DND-41 (cell line): ENCODE results near the gene OGDH.
A peak's percentile ranks its signal among the peaks of the same experiment; 100 is the strongest.

ENCODE experiments used
- ATAC-seq: fragments of 200-7000 bp; cut with Tn5 transposase; 3 replicates; pipeline ENCODE4 v1.9.1; 2021; ENCODE audit warnings: low read depth; ENCODE audit not compliant: insufficient read depth
- DNase-seq: peaks from one replicate; pipeline ENCODE4 v3.0.0-alpha.2; 2020
- H2AFZ ChIP-seq: 2 replicates; pipeline ENCODE4 v1.6.0; 2012; ENCODE audit warnings: low read depth, low read length
- H3K27ac ChIP-seq: 2 replicates; pipeline ENCODE4 v1.5.1; 2012; ENCODE audit warnings: low read length, inconsistent platforms
- H3K27me3 ChIP-seq: fragments of 200-600 bp; sonication (generic); 2 replicates; pipeline ENCODE4 v1.6.0; 2012; ENCODE audit warnings: low read length, mild to moderate bottlenecking, inconsistent platforms; ENCODE audit not compliant: insufficient read depth, poor library complexity
- H3K36me3 ChIP-seq: 2 replicates; pipeline ENCODE4 v1.5.1; 2012; ENCODE audit warnings: low read length, inconsistent platforms; ENCODE audit not compliant: insufficient read depth
- H3K4me1 ChIP-seq: 2 replicates; pipeline ENCODE4 v1.5.1; 2012; ENCODE audit warnings: mild to moderate bottlenecking, low read length; ENCODE audit not compliant: insufficient read depth
- H3K4me2 ChIP-seq: 2 replicates; pipeline ENCODE4 v1.6.0; 2012; ENCODE audit warnings: mild to moderate bottlenecking, moderate library complexity, low read length, inconsistent platforms; ENCODE audit not compliant: insufficient read depth
- H3K4me3 ChIP-seq, 2 experiments: fragments of 200-600 bp in 1 of 2; shearing (Covaris generic) in 1 of 2; 2 replicates each; pipeline ENCODE4 v1.5.1; 2012 to 2016; ENCODE audit warnings: inconsistent platforms in 2 of 2, low read length in 2 of 2, mild to moderate bottlenecking in 2 of 2, low read depth in 1 of 2, moderate library complexity in 1 of 2
- H3K79me2 ChIP-seq: 2 replicates; pipeline ENCODE4 v1.6.0; 2012; ENCODE audit warnings: low read length, inconsistent platforms; ENCODE audit not compliant: insufficient read depth
- H3K9ac ChIP-seq: 2 replicates; pipeline ENCODE4 v1.6.0; 2012; ENCODE audit warnings: low read depth, mild to moderate bottlenecking, inconsistent platforms, low read length, moderate library complexity
- H3K9me3 ChIP-seq: 2 replicates; pipeline ENCODE4 v1.5.1; 2012; ENCODE audit warnings: low read length, moderate library complexity, mild to moderate bottlenecking, inconsistent platforms; ENCODE audit not compliant: insufficient read depth, severe bottlenecking
- H4K20me1 ChIP-seq: 2 replicates; pipeline ENCODE4 v1.6.0; 2012; ENCODE audit warnings: low read length; ENCODE audit not compliant: insufficient read depth
- EZH2 ChIP-seq: IDR thresholded peaks from 3 replicates; pipeline ENCODE4 v1.6.1; 2012; ENCODE audit warnings: borderline replicate concordance, low read depth, mild to moderate bottlenecking, moderate library complexity, low read length, inconsistent platforms; ENCODE audit not compliant: severe bottlenecking
- TF ChIP-seq, protein P1 (sequence below): IDR thresholded peaks from 2 replicates; pipeline ENCODE4 v1.5.1; 2012; ENCODE audit warnings: borderline replicate concordance, low read length, moderate library complexity, mild to moderate bottlenecking; ENCODE audit not compliant: poor library complexity, severe bottlenecking; ENCODE audit errors: extremely low read depth

OGDH gene

GRCh38 chr7:44606341-44607140, at the start of gene OGDH:
Gene OGDH (plus strand): TSS chr7:44606627. CDS start chr7:44624344, 17,717 bp downstream.
- Histone ChIP-seq H2AFZ (peak within 1 kb of the TSS; percentile 98), H3K27ac (peak within 1 kb of the TSS; percentile 89), H3K4me1 (peaks cover 27% of the 10 kb centered on the region)

GRCh38 chr7:44557485-44557884, 48.9 kb upstream of the OGDH start:
- Histone ChIP-seq H3K9me3 (no peaks in the 10 kb centered on the region), H3K9ac (no peak overlapping the region), H3K27ac (no peak overlapping the region), H3K4me2 (no peak overlapping the region), H3K36me3 (no peaks in the 10 kb centered on the region), H4K20me1 (no peaks in the 10 kb centered on the region), H2AFZ (no peak overlapping the region), H3K79me2 (no peaks in the 10 kb centered on the region), H3K27me3 (no peaks in the 10 kb centered on the region), H3K4me1 (no peaks in the 10 kb centered on the region), H3K4me3 (no peak overlapping the region)
- ATAC-seq: no peak
- no peak for DNase-seq
- TF ChIP-seq, protein P1, sequence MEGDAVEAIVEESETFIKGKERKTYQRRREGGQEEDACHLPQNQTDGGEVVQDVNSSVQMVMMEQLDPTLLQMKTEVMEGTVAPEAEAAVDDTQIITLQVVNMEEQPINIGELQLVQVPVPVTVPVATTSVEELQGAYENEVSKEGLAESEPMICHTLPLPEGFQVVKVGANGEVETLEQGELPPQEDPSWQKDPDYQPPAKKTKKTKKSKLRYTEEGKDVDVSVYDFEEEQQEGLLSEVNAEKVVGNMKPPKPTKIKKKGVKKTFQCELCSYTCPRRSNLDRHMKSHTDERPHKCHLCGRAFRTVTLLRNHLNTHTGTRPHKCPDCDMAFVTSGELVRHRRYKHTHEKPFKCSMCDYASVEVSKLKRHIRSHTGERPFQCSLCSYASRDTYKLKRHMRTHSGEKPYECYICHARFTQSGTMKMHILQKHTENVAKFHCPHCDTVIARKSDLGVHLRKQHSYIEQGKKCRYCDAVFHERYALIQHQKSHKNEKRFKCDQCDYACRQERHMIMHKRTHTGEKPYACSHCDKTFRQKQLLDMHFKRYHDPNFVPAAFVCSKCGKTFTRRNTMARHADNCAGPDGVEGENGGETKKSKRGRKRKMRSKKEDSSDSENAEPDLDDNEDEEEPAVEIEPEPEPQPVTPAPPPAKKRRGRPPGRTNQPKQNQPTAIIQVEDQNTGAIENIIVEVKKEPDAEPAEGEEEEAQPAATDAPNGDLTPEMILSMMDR: no peak
- TF ChIP-seq EZH2: no peak

More at GRCh38 chr7:44606341-44607140, at the start of gene OGDH:
- Histone ChIP-seq H4K20me1 (no peaks in the 10 kb centered on the region), H3K9ac (peak within 1 kb of the TSS; percentile 82), H3K27me3 (no peaks in the 10 kb centered on the region), H3K4me2 (peak within 1 kb of the TSS; percentile 95), H3K79me2 (peaks cover 47% of the 10 kb centered on the region), H3K4me3 (peak within 1 kb of the TSS; percentile 79 to 92), H3K36me3 (no peaks in the 10 kb centered on the region), H3K9me3 (no peaks in the 10 kb centered on the region)
- TF ChIP-seq EZH2: no peak
- TF ChIP-seq, protein P1: no peak
- ATAC-seq: peak; percentile 98
- DNase-seq: peak; percentile 97

GRCh38 chr7:44559485-44559884, 46.9 kb upstream of the OGDH start:
- Histone ChIP-seq H3K9me3 (no peaks in the 10 kb centered on the region), H3K4me2 (no peak overlapping the region), H3K36me3 (peaks cover 6% of the 10 kb centered on the region), H3K27me3 (no peaks in the 10 kb centered on the region), H3K4me3 (no peak overlapping the region), H3K4me1 (no peaks in the 10 kb centered on the region), H4K20me1 (peaks cover 11% of the 10 kb centered on the region; the same call in 1 of the 2 replicates), H3K9ac (no peak overlapping the region), H2AFZ (no peak overlapping the region), H3K79me2 (no peaks in the 10 kb centered on the region), H3K27ac (no peak overlapping the region)
- DNase-seq (no peak), ATAC-seq (no peak)
- TF ChIP-seq, protein P1: no peak
- TF ChIP-seq EZH2: no peak
